ENCODE data around the gene MNAT1. TPM values are rescaled to one million over a fixed set of nuclear protein-coding genes. Genes with fewer than 3 reads are reported as not detected.

Gene MNAT1
- polyA plus RNA-seq, 1 of the 3 experiments (the other 2 are of a cell fraction): 38.9 TPM

- no peak for TF ChIP-seq CTCF (IDR thresholded peaks at IDR 0.05)
These were observed 239.6 kb downstream of the MNAT1 start (continued) for GRCh38 chr14:60974090-60974651.

GRCh38 chr14:60975551-60975950 lies 241.0 kb downstream of the MNAT1 start:
- Histone ChIP-seq H3K4me1 (ENCODE audit: control insufficient read depth in 1 of 2, insufficient read depth in 2 of 2, low read depth in 1 of 2, low read length in 1 of 2) (peaks cover 8 to 11% of the 10 kb centered on the region in 2 experiments; a peak in 3 of 4 replicates), H3K9me2 (no peaks in the 10 kb centered on the region), H3K27ac (ENCODE audit: low read depth in 2 of 2, low read length in 1 of 2) (no peak overlapping the region), H2AFZ (ENCODE audit: low read depth) (no peak overlapping the region), H3K27me3 (ENCODE audit: insufficient read depth) (no peaks in the 10 kb centered on the region), H3K4me3 (ENCODE audit: low read depth in 2 of 2, low read length in 1 of 2) (no peak overlapping the region), H3K9me3 (no peaks in the 10 kb centered on the region), H3K79me2 (ENCODE audit: insufficient read depth) (peaks cover 35% of the 10 kb centered on the region), H3K4me2 (no peak overlapping the region), H3K9ac (no peak overlapping the region), H3F3A (replicated peaks; ENCODE audit: insufficient read depth) (peaks cover 12% of the 10 kb centered on the region), H4K20me1 (ENCODE audit: insufficient read depth) (no peaks in the 10 kb centered on the region), H3K36me3 (replicated peaks in 1 of 2; ENCODE audit: control insufficient read depth in 1 of 2, insufficient read depth in 2 of 2, low read length in 1 of 2) (peaks cover 43 to 61% of the 10 kb centered on the region in 2 experiments)
- POLR2A ChIA-PET: no interaction called here
- WGBS (ENCODE audit: low lambda C conversion rate): 86% methylated on average over 2 of the region's 2 CpGs
- CTCF ChIA-PET: no interaction called here
- no peak for DNase-seq
- no peak for TF ChIP-seq TAF1 (IDR thresholded peaks at IDR 0.05; ENCODE audit: borderline replicate concordance, low read depth, low read length)
- no peak for TF ChIP-seq POLR2AphosphoS5 (IDR thresholded peaks at IDR 0.05; ENCODE audit: low read depth, low read length)
- no peak for TF ChIP-seq MEF2A (IDR thresholded peaks at IDR 0.05; ENCODE audit: borderline replicate concordance, low read depth)
- no peak for TF ChIP-seq RFX5 (IDR thresholded peaks at IDR 0.05; ENCODE audit: low read length)
- no peak for TF ChIP-seq PBX3 (IDR thresholded peaks at IDR 0.05)
- no peak for TF ChIP-seq CTCF (IDR thresholded peaks at IDR 0.05)
- TF ChIP-seq JUND (IDR thresholded peaks at IDR 0.05): no peak
- TF ChIP-seq TCF12 (IDR thresholded peaks at IDR 0.05): no peak
- TF ChIP-seq MXI1 (IDR thresholded peaks at IDR 0.05; ENCODE audit: low read depth, low read length): no peak
- no peak for TF ChIP-seq GATA2 (CRISPR knock-in tag; IDR thresholded peaks at IDR 0.05)

- peaks cover 12% of the 10 kb centered on the region for H3F3A ChIP-seq (replicated peaks; ENCODE audit: insufficient read depth)
- H3K36me3 ChIP-seq (replicated peaks in 1 of 2; ENCODE audit: control insufficient read depth in 1 of 2, insufficient read depth in 2 of 2, low read length in 1 of 2): peaks cover 44 to 57% of the 10 kb centered on the region in 2 experiments
- CTCF ChIA-PET: no interaction called here
- WGBS (ENCODE audit: low lambda C conversion rate): 45% methylated on average over 2 of the region's 2 CpGs
- H3K9me2 ChIP-seq: no peaks in the 10 kb centered on the region
- no peak overlapping the region for H3K4me2 ChIP-seq
- no peak overlapping the region; a peak in 1 of 4 replicates for H3K27ac ChIP-seq (ENCODE audit: low read depth in 2 of 2, low read length in 1 of 2)
- H3K4me1 ChIP-seq (ENCODE audit: control insufficient read depth in 1 of 2, insufficient read depth in 2 of 2, low read depth in 1 of 2, low read length in 1 of 2): peaks cover 14 to 15% of the 10 kb centered on the region in 2 experiments; a peak in 3 of 4 replicates
- H3K79me2 ChIP-seq (ENCODE audit: insufficient read depth): peaks cover 53% of the 10 kb centered on the region
- TF ChIP-seq YY1 (IDR thresholded peaks at IDR 0.05; ENCODE audit: low read depth) (no peak), NFIC (IDR thresholded peaks at IDR 0.05; ENCODE audit: borderline replicate concordance) (peak; percentile 53; the same call in 1 of the 2 replicates)
- peak; percentile 23 for DNase-seq
- H3K27me3 ChIP-seq (ENCODE audit: insufficient read depth): no peaks in the 10 kb centered on the region
- H3K9me3 ChIP-seq: no peaks in the 10 kb centered on the region
- no peak overlapping the region for H3K9ac ChIP-seq
- H2AFZ ChIP-seq (ENCODE audit: low read depth): no peak overlapping the region
- POLR2A ChIA-PET: no interaction called here
- H4K20me1 ChIP-seq (ENCODE audit: insufficient read depth): no peaks in the 10 kb centered on the region
- no peak overlapping the region; a peak in 1 of 4 replicates for H3K4me3 ChIP-seq (ENCODE audit: low read depth in 2 of 2, low read length in 1 of 2)
These were observed 243.3 kb downstream of the MNAT1 start for GRCh38 chr14:60977847-60978246.
